HEK293T (cell line): ENCODE results near the gene OPTC.
A peak's percentile ranks its signal among the peaks of the same experiment; 100 is the strongest.

Experiments
- CTCF ChIA-PET: fragments of 350-600 bp; formaldehyde crosslinking; extraction: SDS; loops from one replicate; lab custom pipeline; 2021; ENCODE audit warnings: antibody characterized with exemption, inconsistent platforms; lab: Yijun Ruan, JAX
- POLR2A ChIA-PET: fragments of 350-600 bp; formaldehyde crosslinking; extraction: SDS; loops from one replicate; lab custom pipeline; 2020; ENCODE audit warnings: antibody characterized with exemption, inconsistent platforms; lab: Yijun Ruan, JAX
- DNase-seq: peaks from one replicate; pipeline ENCODE4 v3.0.0; 2012; ENCODE audit warnings: mixed read lengths; ENCODE audit errors: extremely low spot score
- ARNT ChIP-seq: fragments of 450-650 bp; IDR thresholded peaks from 2 replicates; pipeline ENCODE4 v1.6.1; 2017; ENCODE audit warnings: mild to moderate bottlenecking
- BHLHE40 ChIP-seq: fragments of 450-650 bp; IDR thresholded peaks from 2 replicates; pipeline ENCODE4 v1.6.1; 2016; ENCODE audit warnings: mild to moderate bottlenecking, moderate library complexity, borderline replicate concordance
- CTBP1 ChIP-seq: fragments of 450-650 bp; IDR thresholded peaks from 2 replicates; pipeline ENCODE4 v1.6.1; 2016; ENCODE audit warnings: borderline replicate concordance
- ELF4 ChIP-seq: fragments of 450-650 bp; IDR thresholded peaks from 2 replicates; pipeline ENCODE4 v1.6.1; 2017; ENCODE audit warnings: antibody characterized with exemption
- FOXA1 ChIP-seq: fragments of 450-650 bp; IDR thresholded peaks from 2 replicates; pipeline ENCODE4 v1.6.1; 2016; ENCODE audit warnings: mild to moderate bottlenecking
- FOXK2 ChIP-seq: fragments of 450-650 bp; IDR thresholded peaks from 2 replicates; pipeline ENCODE4 v1.6.1; 2016; ENCODE audit warnings: mild to moderate bottlenecking
- FOXM1 ChIP-seq: fragments of 450-650 bp; IDR thresholded peaks from 2 replicates; pipeline ENCODE4 v1.6.1; 2017; ENCODE audit warnings: mild to moderate bottlenecking, borderline replicate concordance
- HDGF ChIP-seq: fragments of 450-650 bp; IDR thresholded peaks from 2 replicates; pipeline ENCODE4 v1.6.1; 2017; ENCODE audit warnings: antibody characterized with exemption, borderline replicate concordance
- L3MBTL2 ChIP-seq: fragments of 450-650 bp; conservative IDR thresholded peaks from 2 replicates; pipeline ENCODE4 v1.6.1; 2016; ENCODE audit warnings: mild to moderate bottlenecking
- LEF1 ChIP-seq: fragments of 450-650 bp; IDR thresholded peaks from 2 replicates; pipeline ENCODE4 v1.6.1; 2017; ENCODE audit warnings: mild to moderate bottlenecking, borderline replicate concordance
- NFRKB ChIP-seq: fragments of 450-650 bp; IDR thresholded peaks from 2 replicates; pipeline ENCODE4 v1.6.1; 2016; ENCODE audit warnings: mild to moderate bottlenecking, moderate library complexity
- SP1 ChIP-seq: fragments of 450-650 bp; IDR thresholded peaks from 2 replicates; pipeline ENCODE4 v1.6.1; 2017
- SUZ12 ChIP-seq: fragments of 450-650 bp; IDR thresholded peaks from 2 replicates; pipeline ENCODE4 v1.6.1; 2016; ENCODE audit warnings: mild to moderate bottlenecking
- TARDBP ChIP-seq: fragments of 450-650 bp; IDR thresholded peaks from 2 replicates; pipeline ENCODE4 v1.6.1; 2016
- ZNF384 ChIP-seq: fragments of 450-650 bp; IDR thresholded peaks from 2 replicates; pipeline ENCODE4 v1.6.1; 2016
- TF ChIP-seq, protein P1 (sequence below): fragments of 450-650 bp; IDR thresholded peaks from 2 replicates; pipeline ENCODE4 v1.6.1; 2016

The OPTC gene

DNA sequence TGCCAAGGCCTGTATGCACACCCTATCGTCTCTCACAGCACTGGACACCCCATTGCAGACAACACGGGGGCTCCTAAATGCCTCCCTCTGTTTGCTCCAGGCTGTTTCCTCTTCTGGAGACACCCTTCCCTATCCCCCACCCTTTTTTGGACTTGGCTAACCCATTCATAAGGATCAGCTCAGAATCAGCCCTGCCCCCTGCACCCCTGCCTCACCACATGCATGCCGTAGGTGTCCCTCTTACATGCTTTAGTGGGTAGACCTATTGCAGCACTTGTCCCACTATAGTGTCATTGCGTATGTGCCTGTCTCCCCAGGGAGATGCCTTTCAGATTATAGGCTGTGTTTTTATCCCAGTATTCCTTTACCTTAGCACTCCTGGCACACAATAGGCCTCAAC, 30.9 kb downstream of the OPTC start:
- TF ChIP-seq FOXK2: no peak
- POLR2A ChIA-PET: no interaction called here
- CTCF ChIA-PET: no interaction called here
- no peak for DNase-seq

DNA sequence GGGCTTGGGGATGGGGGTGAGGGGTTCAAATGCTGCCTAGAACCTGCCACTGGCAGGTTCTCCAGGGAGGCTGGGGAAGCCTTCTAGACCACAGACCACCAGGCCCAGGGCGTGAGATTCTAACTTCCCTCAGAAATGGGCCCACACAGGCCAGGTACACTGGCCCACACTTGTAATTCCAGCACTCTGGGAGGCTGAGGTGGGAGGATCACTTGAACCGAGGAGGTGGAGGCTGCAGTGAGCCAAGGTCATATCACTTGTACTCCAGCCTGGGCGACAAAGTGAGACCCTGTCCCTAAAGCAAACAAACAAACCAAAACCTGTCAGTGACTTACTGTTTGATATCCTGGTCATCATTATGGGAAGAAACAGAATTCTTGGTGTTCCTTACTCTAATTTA, 31.7 kb downstream of the OPTC start:
- POLR2A ChIA-PET: no interaction called here
- no peak for TF ChIP-seq ARNT
- no peak for TF ChIP-seq NFRKB
- TF ChIP-seq ZNF384: no peak
- TF ChIP-seq, protein P1, sequence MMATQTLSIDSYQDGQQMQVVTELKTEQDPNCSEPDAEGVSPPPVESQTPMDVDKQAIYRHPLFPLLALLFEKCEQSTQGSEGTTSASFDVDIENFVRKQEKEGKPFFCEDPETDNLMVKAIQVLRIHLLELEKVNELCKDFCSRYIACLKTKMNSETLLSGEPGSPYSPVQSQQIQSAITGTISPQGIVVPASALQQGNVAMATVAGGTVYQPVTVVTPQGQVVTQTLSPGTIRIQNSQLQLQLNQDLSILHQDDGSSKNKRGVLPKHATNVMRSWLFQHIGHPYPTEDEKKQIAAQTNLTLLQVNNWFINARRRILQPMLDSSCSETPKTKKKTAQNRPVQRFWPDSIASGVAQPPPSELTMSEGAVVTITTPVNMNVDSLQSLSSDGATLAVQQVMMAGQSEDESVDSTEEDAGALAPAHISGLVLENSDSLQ: no peak
- TF ChIP-seq SUZ12: no peak
- TF ChIP-seq FOXK2: no peak
- no peak for TF ChIP-seq SP1
- TF ChIP-seq BHLHE40: no peak
- TF ChIP-seq ELF4: no peak
- no peak for TF ChIP-seq FOXA1
- TF ChIP-seq TARDBP: no peak
- TF ChIP-seq LEF1: no peak
- TF ChIP-seq FOXM1: no peak
- no peak for TF ChIP-seq CTBP1
- TF ChIP-seq L3MBTL2: no peak
- no peak for TF ChIP-seq HDGF
- CTCF ChIA-PET: no interaction called here

DNA sequence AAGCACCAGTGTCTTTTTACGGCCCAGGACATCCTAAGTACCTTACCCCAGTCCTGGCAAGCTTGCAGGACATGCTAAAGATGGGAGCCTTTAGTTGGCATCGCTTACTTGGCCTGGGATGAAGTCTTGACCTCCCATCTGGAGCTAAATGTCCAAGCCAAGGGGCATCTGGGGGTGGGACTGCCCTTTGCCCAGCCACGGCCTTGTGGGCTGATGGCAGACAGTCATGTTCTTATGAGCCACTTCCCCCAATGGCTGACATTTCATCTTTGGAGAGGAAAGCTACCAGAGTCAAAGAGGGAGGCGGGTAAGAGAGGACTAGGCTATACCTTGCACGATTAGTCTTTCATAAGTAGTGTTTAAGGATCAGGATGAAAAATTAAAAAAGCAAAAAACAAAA, 32.2 kb downstream of the OPTC start:
- TF ChIP-seq TARDBP (no peak), ELF4 (no peak), L3MBTL2 (no peak), SUZ12 (no peak), LEF1 (no peak), ARNT (no peak), FOXK2 (no peak), SP1 (no peak)
- ChIA-PET POLR2A (no interaction called here), CTCF (no interaction called here)
- no peak for DNase-seq

More for the DNA sequence above, 31.7 kb downstream of the OPTC start:
- no peak for DNase-seq

DNA sequence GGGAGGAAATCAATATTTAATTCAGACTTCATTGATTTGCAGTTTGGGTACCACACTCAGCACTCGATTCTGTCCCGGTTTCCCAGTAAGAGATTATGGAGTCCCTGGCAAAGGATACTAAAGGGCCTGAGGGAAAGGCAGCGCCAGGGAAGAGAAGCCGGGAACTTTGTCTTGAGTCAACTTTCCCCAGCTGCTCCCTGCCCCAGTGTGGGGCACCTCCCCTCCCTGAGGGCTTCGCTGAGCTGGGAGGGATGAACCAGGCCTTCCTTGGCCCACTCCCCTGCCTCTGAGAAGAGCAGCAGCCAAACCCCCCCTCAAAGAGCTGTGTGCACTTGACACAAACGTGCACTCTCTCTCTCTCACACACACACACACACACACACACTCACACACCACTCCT, 32.6 kb downstream of the OPTC start:
- POLR2A ChIA-PET: no interaction called here
- no peak for DNase-seq

DNA sequence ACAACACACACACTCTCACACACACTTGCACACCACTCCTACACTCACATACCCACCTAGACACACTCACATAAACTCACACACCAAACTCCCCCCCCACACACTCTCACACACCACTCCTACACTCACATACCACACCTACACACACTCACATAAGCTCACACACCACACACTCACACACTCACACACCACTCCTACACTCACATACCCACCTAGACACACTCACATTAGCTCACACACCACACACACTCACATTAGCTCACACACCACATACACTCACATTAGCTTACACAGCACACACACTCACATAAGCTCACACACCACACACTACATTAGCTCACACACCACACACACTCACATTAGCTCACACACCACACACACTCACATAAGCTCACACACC, 33.1 kb downstream of the OPTC start:
- TF ChIP-seq CTBP1: no peak
- TF ChIP-seq ZNF384: no peak
- TF ChIP-seq FOXA1: no peak
- no peak for TF ChIP-seq ARNT
- TF ChIP-seq BHLHE40: no peak
- TF ChIP-seq SUZ12: no peak
- TF ChIP-seq NFRKB: no peak
- TF ChIP-seq SP1: no peak
- TF ChIP-seq TARDBP: no peak
- TF ChIP-seq FOXK2: no peak
- ChIA-PET POLR2A (no interaction called here), CTCF (no interaction called here)
- DNase-seq: no peak

More for the DNA sequence above, 32.6 kb downstream of the OPTC start:
- TF ChIP-seq TARDBP (no peak), NFRKB (no peak), ZNF384 (no peak), ARNT (no peak)
- CTCF ChIA-PET: no interaction called here

DNA sequence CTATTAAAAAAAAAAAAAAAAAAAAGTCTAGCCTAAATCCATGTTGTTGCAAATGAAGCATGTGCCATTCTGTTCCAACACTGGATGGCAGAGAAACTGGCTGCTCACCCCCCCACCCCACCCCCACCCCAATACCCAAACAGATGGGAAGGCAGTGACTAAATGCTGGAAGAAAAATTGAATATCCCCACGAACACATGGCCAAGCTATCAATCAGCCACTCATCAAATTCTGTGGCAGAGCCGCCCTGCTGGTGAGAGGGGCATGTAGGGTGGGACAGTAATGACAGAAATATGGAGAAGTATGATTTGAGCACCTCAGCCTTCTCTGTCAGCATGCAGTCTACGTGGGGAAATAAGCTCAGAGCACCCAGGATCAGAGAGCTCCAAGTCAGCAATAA, 34.1 kb downstream of the OPTC start:
- CTCF ChIA-PET: interaction anchor here (0.6 to 1.0 kb wide), 4 partner anchors 17 to 186 kb away, joined by 3 read pairs; no protein-coding TSS in a partner anchor
- POLR2A ChIA-PET: no interaction called here
- TF ChIP-seq TARDBP (no peak), FOXA1 (no peak), ARNT (no peak), FOXK2 (no peak), SUZ12 (no peak), SP1 (no peak)
- TF ChIP-seq, protein P1: peak; percentile 49
- no peak for DNase-seq

DNA sequence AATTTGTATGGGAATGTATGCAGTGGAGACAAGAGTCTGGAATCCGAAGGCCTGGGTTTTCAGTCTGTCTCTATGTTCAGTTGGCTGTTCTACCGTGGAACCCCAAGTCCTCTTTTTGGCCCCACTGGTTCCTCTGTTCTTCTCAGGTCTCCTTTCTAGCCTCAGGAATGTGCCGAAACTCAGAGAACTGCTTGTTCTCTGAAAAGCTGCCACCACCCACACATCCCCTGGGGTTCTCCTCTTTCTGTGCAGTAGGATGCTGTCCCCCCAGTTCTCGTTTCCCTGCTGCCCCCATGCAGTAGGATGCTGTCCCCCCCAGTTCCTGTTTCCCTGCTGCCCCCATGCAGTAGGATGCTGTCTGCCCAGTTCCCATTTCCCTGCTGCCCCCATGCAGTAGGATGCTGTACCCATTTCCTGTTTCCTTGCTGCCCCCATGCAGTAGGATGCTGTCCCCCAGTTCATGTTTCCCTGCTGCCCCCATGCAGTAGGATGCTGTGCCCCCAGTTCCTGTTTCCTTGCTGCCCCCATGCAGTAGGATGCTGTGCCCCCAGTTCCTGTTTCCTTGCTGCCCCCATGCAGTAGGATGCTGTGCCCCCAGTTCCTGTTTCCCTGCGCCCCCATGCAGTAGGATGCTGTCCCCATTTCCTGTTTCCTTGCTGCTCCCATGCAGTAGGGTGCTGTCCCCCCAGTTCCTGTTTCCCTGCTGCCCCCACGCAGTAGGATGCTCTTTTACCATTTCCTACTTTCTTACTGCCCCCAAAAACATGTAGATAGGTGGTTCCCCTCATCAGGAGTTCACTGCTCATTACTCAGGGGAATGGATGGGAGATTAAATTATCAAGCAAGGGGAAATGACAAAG, 35.3 kb downstream of the OPTC start:
- POLR2A ChIA-PET: no interaction called here
- CTCF ChIA-PET: interaction anchor here (1.0 kb wide), 1 partner anchor 20 kb away, joined by 3 read pairs; no protein-coding TSS in a partner anchor
- DNase-seq: no peak
- no peak for TF ChIP-seq LEF1
- TF ChIP-seq FOXA1: no peak
- no peak for TF ChIP-seq SP1
- no peak for TF ChIP-seq FOXK2
- TF ChIP-seq NFRKB: no peak
- TF ChIP-seq CTBP1: no peak
- no peak for TF ChIP-seq SUZ12

DNA sequence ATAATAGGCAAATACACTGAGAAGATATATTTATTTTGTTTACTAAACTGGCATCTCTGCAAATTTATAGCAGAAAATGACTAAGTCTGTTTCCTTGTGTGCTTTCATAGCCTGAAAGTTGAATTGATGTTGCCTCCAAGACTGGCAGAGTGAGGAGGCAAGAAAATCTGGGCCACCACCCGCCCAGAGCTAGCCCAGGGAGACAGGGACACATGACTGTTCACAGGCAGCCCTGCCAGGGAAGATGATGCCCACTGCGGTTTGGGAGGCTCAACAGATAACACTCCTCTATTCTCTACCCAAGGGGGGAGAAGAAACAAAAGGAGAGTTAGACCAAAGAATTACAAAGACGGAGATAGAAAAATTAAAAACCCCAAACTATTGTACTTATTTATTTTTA, 37.1 kb downstream of the OPTC start:
- ChIA-PET POLR2A (no interaction called here), CTCF (interaction anchor here (1.3 kb wide), 1 partner anchor 11 kb away, joined by 4 read pairs; no protein-coding TSS in a partner anchor)
- TF ChIP-seq ARNT (no peak), LEF1 (no peak)
- DNase-seq: no peak
